HG03159 (cell line): Measurements from ENCODE around the gene LSG1.

ENCODE experiments used
- ATAC-seq: cut with Tn5 transposase; IDR thresholded peaks from one replicate; pipeline ENCODE4 v1.9.1; 2021; ENCODE audit warnings: mild to moderate bottlenecking, moderate library complexity; ENCODE audit not compliant: unreplicated experiment

LSG1 gene

GRCh38 chr3:194671900-194672808 is at the start of gene LSG1:
LSG1 (minus strand) TSS chr3:194672191; CDS start chr3:194672162, 29 bp downstream.
- ATAC-seq: peak; percentile 87

DNA sequence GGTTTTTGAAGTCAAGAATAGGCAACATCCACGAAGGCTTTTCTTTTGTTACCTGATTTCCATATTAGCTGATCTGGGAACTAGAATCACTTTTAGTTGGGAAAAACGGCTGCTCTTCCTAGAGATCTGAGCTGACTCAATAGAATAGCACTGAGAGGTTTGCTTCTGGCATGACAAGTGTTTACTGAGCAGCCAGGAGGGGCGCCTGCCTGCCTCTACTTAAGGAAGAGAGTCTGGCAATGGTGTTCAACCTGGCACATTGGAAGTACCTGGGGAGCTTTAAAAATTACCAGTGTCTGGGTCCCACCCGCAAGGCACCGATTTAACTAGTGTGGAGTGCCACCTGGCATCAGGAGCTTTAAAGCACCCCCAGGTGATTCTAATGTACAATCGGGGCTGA is 48.1 kb upstream of the LSG1 start:
- ATAC-seq: no peak

DNA sequence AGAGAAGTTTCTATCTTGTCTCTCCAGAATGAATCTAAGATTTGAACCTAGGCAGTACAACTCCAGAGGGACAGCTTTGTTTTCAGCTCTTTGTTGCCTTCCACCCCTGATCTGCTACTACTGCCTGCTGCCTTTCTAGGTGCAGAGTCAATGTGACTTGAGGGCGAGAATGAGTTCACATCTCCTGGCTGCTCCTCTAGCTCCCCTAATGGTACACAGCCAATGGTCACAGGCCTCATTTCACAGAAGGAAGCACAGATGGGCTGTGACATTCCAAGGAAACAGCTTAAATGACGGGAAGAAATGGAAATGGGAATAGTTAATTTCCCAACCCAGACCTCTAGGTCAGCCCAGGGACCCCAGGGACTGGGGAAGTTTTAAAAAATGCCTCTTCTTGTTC is 46.1 kb upstream of the LSG1 start:
- no peak for ATAC-seq

DNA sequence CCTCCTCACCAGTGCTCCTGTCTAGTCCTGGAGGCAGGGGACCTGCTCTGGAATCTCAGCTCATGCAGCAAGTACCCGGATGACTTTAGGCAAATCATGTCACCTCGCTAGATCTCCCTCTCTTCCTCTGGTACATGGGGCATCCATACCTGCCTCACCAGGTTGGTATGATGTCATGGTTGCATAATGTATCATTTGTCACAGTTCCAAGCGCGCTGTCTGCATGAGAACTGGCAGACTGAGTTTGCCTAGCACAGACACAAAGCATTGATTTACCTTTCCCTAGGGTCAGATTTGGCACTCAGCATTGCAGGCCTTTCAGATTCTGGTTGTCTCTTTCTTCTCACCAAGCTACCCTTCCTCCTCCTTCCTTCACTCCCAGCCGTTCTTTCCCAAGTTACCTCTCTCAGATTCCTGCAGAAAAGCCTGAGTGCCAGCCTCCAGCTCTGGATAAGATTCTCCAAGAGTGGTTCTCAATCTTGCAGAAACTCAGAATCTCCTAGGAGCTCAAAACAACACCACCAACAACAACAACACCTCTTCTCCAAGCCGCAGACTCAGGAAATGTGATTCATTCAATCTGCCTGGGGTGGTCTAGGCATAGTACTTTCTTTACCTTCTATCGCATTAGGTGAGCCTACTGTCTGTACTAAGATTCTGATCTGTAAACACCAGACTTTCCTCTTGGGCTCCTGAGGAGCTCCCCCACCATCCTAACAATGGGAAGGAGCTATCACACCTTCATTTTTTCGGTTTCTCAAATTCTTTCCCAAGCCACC is 43.2 kb upstream of the LSG1 start:
- no peak for ATAC-seq

GRCh38 chr3:194714564-194714963 is 42.6 kb upstream of the LSG1 start:
- no peak for ATAC-seq

GRCh38 chr3:194714137-194714455 is 42.1 kb upstream of the LSG1 start:
- no peak for ATAC-seq

DNA sequence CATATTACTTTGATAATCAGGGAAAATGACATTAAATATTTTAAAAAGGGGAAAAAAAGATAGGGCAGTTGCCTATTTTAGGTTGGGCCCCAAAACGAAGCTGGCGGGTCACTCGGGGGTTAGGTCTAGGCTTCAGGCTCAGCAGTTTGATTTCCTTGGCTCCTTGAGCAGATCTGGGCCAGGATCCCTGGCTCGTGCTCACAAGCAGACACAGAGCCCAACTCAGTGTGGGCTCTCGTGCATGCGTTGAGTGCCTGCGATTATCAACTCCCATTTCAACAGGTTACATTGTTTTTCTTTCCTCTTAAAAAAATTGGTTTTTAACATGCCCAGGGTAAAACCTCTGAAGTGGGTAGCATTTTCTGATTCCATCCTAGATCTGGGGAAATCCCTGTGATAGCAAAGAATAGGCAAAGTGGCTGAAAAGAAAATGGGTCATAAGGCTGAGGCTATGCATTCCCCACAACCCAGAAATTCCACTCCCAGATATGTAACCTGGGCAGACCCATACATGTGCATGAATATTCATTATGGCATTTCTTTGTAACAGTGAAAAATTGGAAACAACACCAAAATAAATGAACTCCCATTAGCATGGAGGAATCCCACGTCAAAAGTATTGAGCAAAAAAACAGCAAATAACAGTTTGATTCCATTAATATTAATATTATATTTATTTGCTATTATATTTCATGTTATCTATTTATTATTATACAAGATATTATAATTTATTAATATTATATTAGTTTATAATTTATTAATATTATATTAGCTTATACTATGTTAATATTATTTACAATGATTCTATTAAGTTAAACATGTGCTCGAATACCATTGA is 41.5 kb upstream of the LSG1 start:
- no peak for ATAC-seq

- no peak for ATAC-seq
These were observed 39.9 kb upstream of the LSG1 start for GRCh38 chr3:194711913-194712312.

GRCh38 chr3:194711286-194711685 is 39.3 kb upstream of the LSG1 start:
- no peak for ATAC-seq

DNA sequence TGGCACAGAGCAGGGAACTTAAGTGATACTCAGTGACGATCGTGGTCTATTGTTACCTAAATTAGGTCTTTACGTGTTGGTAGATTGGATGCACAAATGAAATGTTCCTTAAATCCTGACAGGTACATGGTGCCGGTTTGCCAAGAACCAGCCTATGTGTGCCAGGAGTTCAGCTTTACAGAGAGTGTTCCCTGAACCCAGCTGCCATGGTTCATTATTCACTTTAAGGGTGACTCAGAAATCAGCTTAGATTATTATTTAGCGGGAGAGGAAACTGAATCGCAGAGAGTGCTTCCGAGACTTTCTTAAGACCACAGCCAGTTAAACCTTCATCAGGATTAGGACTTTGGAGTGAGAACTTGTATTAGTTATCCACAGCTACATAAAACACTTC is 35.2 kb upstream of the LSG1 start:
- no peak for ATAC-seq

GRCh38 chr3:194705761-194706160 is 33.8 kb upstream of the LSG1 start:
- ATAC-seq: no peak

DNA sequence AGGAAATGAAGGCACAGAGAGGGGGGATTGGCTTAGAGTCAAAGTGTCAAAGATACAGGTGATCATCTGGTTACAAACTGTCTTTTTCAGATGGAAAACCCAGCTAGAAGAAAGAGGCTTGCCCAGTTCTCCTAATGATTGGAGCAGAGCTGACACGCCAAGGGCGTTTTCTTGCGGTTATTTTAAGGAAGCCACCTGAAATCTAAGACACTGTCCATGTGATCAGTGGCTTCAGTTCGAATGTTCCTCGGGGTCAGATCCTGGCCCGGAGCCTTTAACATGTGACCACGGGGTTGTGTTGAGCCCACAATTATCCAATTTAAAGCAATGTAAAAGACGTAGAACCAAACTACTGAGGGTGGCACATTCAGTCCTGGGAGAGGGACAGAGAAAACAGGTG is 33.2 kb upstream of the LSG1 start:
- ATAC-seq: no peak

GRCh38 chr3:194702545-194702944 is 30.6 kb upstream of the LSG1 start:
- ATAC-seq: no peak

DNA sequence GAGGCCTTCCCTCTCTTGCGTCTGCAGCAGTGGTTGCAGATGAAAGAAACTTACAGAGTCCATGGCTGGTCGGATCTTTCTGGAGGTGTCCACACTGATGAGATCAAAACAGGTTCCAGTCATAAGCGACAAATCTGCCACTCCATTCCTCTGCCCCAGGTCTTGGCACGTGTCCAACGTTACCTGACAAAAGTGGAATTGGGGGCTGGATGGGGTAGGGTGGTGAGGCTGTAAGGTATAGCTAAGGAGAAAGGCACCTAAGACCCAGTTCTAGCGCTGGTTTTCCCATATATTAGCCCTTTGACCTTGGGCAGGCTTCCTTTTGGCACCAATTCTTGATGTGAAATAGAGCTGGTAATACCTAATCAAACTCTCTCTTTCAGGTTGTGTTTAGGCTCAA is 24.7 kb upstream of the LSG1 start:
- no peak for ATAC-seq

GRCh38 chr3:194691481-194692283 is 19.7 kb upstream of the LSG1 start:
- peak; percentile 60 for ATAC-seq

DNA sequence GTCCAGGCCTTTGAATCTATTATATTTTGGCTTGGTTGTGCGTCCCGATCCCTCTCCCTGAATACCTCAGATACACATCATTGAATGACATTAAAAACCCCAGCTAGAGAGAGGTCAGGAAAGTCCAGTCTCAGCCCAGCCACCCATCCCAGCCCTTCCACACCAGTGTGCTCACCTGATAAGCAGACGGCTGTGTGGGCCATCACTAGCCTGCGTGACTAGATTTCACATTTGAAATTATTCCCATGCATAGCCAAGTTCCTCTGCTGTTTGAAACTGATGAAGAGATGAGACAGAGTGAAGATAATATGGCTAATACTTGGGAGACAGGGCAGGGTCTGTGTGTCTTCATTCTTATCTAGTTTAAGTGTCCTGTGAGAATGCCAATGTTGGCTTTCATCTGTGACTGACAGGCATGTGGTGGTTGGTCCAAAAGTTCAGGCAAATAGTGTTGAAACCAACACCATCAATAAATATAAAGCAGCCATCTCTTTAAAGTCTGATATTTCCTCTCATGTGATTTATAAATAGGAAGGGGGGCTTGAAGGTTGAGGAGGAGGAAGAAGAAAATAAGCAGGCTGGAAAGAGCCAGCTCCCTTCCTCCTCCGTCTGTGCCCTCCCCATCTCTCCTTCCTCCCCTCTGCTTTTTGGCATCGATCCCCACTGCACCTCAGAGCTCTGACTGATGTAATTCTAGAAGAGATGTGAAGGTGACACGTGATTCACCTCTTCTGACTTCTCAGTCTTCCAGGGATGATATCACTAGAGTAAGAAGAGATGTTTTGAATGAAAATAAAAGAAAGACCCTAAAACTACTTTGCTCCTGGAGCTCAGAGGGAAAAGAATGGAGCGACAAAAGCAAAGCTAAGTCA is 18.7 kb upstream of the LSG1 start:
- no peak for ATAC-seq

DNA sequence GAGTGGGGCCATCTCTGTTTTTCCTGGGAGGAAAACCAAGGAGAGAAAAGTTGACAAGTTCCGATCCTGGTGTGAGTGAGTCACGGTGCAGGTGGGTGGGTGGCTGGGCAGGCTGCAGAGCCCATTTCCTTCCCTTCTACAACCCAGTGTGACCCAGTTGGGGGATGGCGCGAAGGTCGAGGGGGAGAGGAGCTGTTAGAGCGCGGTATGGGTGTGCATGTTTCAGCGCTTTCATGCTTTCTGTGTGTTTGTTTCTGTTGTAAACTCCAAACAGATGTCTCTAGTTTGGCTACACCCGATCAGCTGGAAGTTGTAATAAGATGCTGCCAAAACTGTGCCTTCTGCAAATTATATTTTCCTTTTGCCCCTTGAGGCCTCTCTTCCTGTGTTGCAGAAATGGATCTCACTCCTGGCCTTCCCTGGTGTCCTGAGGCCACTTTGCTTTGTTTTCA is 17.5 kb upstream of the LSG1 start:
- no peak for ATAC-seq

DNA sequence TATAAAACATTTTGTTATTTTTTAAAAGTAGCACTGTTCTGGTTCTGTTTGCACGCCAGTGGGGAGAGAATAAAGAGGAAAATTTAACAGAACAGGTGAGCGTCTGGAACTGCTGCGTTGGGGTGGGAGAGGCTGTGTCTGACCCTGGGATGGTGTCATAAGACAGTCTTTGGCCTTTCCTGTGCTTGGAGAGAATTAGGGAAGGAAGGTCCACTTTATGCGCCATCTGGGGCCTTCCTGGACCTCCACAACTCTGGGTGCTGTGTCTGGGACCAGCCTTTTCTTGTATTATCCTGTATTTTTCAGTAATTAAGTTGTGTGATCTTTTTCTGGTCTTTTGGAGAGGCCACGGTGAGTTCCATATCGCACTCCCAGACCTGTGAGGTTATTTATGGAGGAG is 17.0 kb upstream of the LSG1 start:
- ATAC-seq: no peak

DNA sequence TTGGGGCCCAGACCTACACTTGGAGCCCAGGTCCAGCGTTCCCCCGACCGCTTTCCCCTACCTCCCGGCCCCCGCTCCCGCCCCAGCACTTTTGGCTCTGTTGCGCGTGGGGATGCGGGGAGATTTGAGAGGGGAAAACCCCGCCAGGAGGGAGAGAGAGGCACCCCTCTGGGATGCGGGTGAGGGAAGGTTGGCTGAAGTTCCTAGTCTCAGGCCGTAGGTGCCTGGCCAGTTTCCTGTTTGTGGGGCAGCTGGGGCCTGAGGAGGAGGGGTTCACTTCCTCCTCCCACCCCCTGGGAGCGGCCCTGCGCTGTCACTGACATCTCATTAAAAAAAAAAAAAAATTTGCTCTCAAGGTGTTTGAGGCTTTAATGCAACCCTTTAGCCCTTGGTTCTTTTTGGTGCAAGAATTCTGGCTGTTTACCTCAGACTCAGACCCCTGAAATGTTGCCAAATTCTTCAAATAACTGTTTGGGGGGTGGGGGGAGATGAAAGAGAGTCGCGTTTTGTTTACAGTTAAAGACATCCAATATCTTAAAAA is 16.3 kb upstream of the LSG1 start:
- ATAC-seq: peak; percentile 31
